K562 (cell line): ENCODE results near the gene TNFSF9. TPM values are rescaled to one million over a fixed set of nuclear protein-coding genes. Genes with fewer than 3 reads are reported as not detected.
A peak's percentile ranks its signal among the peaks of the same experiment; 100 is the strongest.

Experiments
- HDAC1 ChIP-seq, 2 experiments: fragments of 450-650 bp; IDR thresholded peaks; 2 replicates each; pipeline ENCODE4 v1.6.1; 2016 to 2017; ENCODE audit warnings: inconsistent platforms in 1 of 2, mild to moderate bottlenecking in 1 of 2, moderate library complexity in 1 of 2
- JUN ChIP-seq, 2 experiments: sonication (generic) in 1 of 2; formaldehyde crosslinking in 1 of 2; IDR thresholded peaks; 2 replicates each; pipeline versions ENCODE4 v1.6.1 to v1.8.0; 2012 to 2022; ENCODE audit warnings: borderline replicate concordance in 2 of 2, mild to moderate bottlenecking in 2 of 2, improper control_type of control experiment in 1 of 2, low read depth in 1 of 2, low read length in 1 of 2, missing genetic modification reagents in 1 of 2
- MAZ ChIP-seq, 2 experiments: fragments of 450-650 bp in 1 of 2; sonication (generic) in 1 of 2; formaldehyde crosslinking; IDR thresholded peaks in 1 of 2; conservative IDR thresholded peaks in 1 of 2; 2 replicates each; pipeline versions ENCODE4 v1.4.0 to v1.5.0; 2020; ENCODE audit warnings: mild to moderate bottlenecking in 1 of 2, missing genetic modification reagents in 1 of 2
- MEIS2 ChIP-seq: fragments of 450-650 bp; IDR thresholded peaks from 2 replicates; pipeline ENCODE4 v1.6.1; 2014; ENCODE audit warnings: mild to moderate bottlenecking; ENCODE audit not compliant: partially characterized antibody
- MNT ChIP-seq, 2 experiments: fragments of 450-650 bp; conservative IDR thresholded peaks; 2 replicates each; pipeline ENCODE4 v1.6.1; 2017; ENCODE audit warnings: mild to moderate bottlenecking in 2 of 2, moderate library complexity in 2 of 2
- SP1 ChIP-seq: sonication (generic); formaldehyde crosslinking; IDR thresholded peaks from 2 replicates; pipeline ENCODE4 v1.8.1; 2022; ENCODE audit warnings: mild to moderate bottlenecking, missing genetic modification reagents
- VEZF1 ChIP-seq: fragments of 200-800 bp; sonication (Bioruptor generic); IDR thresholded peaks from 2 replicates; pipeline ENCODE4 v1.6.1; 2017; ENCODE audit warnings: missing genetic modification characterization, missing compliant biosample characterization
- polyA plus RNA-seq, 8 experiments: library from polyadenylated mRNA; depleted of rRNA in 4 of 8; stranded (reverse) in 5 of 8; unstranded in 3 of 8; fragments of >200 nt; fragmentation: Nextera tagmentation in 2 of 8; fragmentation: Illumina TruSeq in 1 of 8; extraction: Ambion mirVana in 2 of 8; extraction: Trizol in 1 of 8; gene quantifications; 2 replicates each; pipeline versions ENCODE4 v1.2.1 to v1.2.3, GENCODE V29; 2011 to 2014; ENCODE audit warnings: inconsistent platforms in 1 of 8, missing spikeins in 1 of 8
- total RNA-seq, 7 experiments: library from RNA; depleted of rRNA in 6 of 7; stranded (reverse); fragments of >200 nt in 6 of 7; fragmentation: Illumina TruSeq in 2 of 7; extraction: Trizol in 2 of 7; gene quantifications; 2 replicates each; pipeline versions ENCODE4 v1.2.1 to v1.2.3, GENCODE V29; 2011 to 2021; ENCODE audit warnings: low replicate concordance in 1 of 7
- TF ChIP-seq, protein P1 (sequence below): sonication (generic); formaldehyde crosslinking; IDR thresholded peaks from 2 replicates; pipeline ENCODE4 v1.9.0; 2022; ENCODE audit warnings: mild to moderate bottlenecking, missing genetic modification reagents
- TF ChIP-seq, protein P2 (sequence below), 2 experiments: fragments of 450-650 bp; formaldehyde crosslinking in 1 of 2; IDR thresholded peaks; 2 replicates each; pipeline versions ENCODE4 v1.4.0 to v1.6.1; 2014 to 2020; ENCODE audit warnings: mild to moderate bottlenecking in 2 of 2, borderline replicate concordance in 1 of 2, low read depth in 1 of 2

TNFSF9 gene
- total and polyA plus RNA-seq, 9 of the 15 experiments (the other 6 are each of a cell fraction or from before 2014, with no cell fraction given) = 1.4 to 17.9 (median 6.5) TPM

DNA sequence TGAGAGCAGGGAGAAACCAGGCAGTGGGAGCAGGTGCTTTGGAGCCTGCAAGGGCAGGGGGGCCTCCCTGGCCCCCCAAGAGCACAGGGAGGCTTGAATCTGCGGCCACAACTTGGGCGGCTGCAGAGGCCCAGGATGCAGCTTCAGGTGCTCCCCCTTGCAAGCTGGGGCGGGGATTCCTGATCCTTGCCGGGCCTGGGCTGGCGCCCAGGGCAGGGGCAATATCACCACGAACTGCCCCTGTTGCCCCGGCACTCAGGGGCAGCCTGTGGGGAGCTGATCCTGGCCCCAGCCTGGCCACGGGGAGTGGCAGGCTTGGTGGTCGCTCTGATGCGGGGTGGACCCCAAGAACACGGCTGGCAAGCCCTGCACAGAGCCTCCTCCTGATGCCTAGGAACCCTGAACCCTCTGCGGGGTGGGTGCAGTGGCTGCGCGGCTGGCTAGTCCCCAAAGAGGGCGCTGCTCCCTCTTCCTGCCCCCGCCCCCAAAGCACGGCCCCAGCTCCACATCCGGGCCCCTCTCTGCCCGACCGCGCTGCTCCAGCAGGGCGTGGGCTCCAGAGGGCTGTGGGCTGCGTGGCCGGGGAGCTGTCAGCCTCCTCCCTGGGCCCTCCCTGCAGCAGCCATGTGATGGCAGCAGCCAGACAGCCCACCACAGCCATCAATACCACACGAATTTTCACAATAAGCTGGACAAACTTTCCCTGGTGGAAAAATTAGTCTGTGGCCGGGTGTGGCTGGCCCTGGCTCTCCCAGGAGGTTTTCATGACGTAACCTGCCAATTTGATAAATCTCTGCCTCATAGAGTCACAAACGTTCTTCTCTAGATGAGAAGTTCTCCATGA lies 21.0 kb downstream of the TNFSF9 start (continued):
- 0 out of 4 replicates have a peak, but pooled peaks of 1 of the 2 experiments have one; percentile 37 for TF ChIP-seq MNT (conservative IDR thresholded peaks at IDR 0.05)
- peak; percentile 80 for TF ChIP-seq MEIS2
- peak; percentile 8; the same call in 1 of the 2 replicates for TF ChIP-seq JUN (IDR thresholded peaks at IDR 0.05; ENCODE audit: borderline replicate concordance, low read depth, low read length)
- TF ChIP-seq JUN (CRISPR knock-in tag; IDR thresholded peaks at IDR 0.05; ENCODE audit: borderline replicate concordance) = no peak
- TF ChIP-seq, protein P1, sequence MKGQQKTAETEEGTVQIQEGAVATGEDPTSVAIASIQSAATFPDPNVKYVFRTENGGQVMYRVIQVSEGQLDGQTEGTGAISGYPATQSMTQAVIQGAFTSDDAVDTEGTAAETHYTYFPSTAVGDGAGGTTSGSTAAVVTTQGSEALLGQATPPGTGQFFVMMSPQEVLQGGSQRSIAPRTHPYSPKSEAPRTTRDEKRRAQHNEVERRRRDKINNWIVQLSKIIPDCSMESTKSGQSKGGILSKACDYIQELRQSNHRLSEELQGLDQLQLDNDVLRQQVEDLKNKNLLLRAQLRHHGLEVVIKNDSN (CRISPR knock-in tag) = no peak
- TF ChIP-seq HDAC1 (IDR thresholded peaks at IDR 0.05) = peak in 1 of 2 experiments; percentile 26; a peak in 1 of 4 replicates
- TF ChIP-seq, protein P2, sequence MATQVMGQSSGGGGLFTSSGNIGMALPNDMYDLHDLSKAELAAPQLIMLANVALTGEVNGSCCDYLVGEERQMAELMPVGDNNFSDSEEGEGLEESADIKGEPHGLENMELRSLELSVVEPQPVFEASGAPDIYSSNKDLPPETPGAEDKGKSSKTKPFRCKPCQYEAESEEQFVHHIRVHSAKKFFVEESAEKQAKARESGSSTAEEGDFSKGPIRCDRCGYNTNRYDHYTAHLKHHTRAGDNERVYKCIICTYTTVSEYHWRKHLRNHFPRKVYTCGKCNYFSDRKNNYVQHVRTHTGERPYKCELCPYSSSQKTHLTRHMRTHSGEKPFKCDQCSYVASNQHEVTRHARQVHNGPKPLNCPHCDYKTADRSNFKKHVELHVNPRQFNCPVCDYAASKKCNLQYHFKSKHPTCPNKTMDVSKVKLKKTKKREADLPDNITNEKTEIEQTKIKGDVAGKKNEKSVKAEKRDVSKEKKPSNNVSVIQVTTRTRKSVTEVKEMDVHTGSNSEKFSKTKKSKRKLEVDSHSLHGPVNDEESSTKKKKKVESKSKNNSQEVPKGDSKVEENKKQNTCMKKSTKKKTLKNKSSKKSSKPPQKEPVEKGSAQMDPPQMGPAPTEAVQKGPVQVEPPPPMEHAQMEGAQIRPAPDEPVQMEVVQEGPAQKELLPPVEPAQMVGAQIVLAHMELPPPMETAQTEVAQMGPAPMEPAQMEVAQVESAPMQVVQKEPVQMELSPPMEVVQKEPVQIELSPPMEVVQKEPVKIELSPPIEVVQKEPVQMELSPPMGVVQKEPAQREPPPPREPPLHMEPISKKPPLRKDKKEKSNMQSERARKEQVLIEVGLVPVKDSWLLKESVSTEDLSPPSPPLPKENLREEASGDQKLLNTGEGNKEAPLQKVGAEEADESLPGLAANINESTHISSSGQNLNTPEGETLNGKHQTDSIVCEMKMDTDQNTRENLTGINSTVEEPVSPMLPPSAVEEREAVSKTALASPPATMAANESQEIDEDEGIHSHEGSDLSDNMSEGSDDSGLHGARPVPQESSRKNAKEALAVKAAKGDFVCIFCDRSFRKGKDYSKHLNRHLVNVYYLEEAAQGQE (IDR thresholded peaks at IDR 0.05; ENCODE audit: borderline replicate concordance) = peak; percentile 41; the same call in 1 of the 2 replicates
- TF ChIP-seq, protein P2 (CRISPR knock-in tag; IDR thresholded peaks at IDR 0.05; ENCODE audit: low read depth) = no peak
- TF ChIP-seq SP1 (CRISPR knock-in tag) = peak; percentile 57
- TF ChIP-seq VEZF1 = peak; percentile 60
- peak; percentile 69 to 90 for TF ChIP-seq MAZ (CRISPR knock-in tag; conservative IDR thresholded peaks at IDR 0.05 in 1 of 2, IDR thresholded peaks at IDR 0.05 in 1 of 2)
